SU-DHL-6 (cell line): ENCODE results near the gene MYO1D.

Experiments used
- H2AFZ ChIP-seq: fragments of 200-600 bp; sonication (generic); 2 replicates; pipeline ENCODE4 v1.6.1; 2014; ENCODE audit warnings: low read depth, mild to moderate bottlenecking, moderate library complexity, mixed read lengths, antibody characterized with exemption, low read length; ENCODE audit not compliant: severe bottlenecking
- H3F3A ChIP-seq: fragments of 200-600 bp; shearing (Covaris generic); 2 replicates; pipeline ENCODE4 v1.6.0; 2016; ENCODE audit warnings: antibody characterized with exemption, mild to moderate bottlenecking; ENCODE audit not compliant: insufficient read depth
- H3K27ac ChIP-seq: fragments of 200-600 bp; sonication (generic); 2 replicates; pipeline ENCODE4 v1.5.1; 2016; ENCODE audit warnings: low read depth, mild to moderate bottlenecking, low read length, moderate library complexity, mixed read lengths
- H3K27me3 ChIP-seq: fragments of 200-600 bp; sonication (generic), shearing (Covaris generic); 2 replicates; pipeline ENCODE4 v1.6.0; 2014; ENCODE audit warnings: mild to moderate bottlenecking, low read length
- H3K36me3 ChIP-seq: fragments of 200-600 bp; sonication (generic); 2 replicates; pipeline ENCODE4 v1.6.1; 2014; ENCODE audit warnings: mild to moderate bottlenecking, low read length, mixed read lengths
- H3K4me2 ChIP-seq: fragments of 300-600, 200-600 bp; shearing (Covaris generic), sonication (generic); 2 replicates; pipeline ENCODE4 v1.6.0; 2014; ENCODE audit warnings: low read length, low read depth, mild to moderate bottlenecking; ENCODE audit not compliant: poor library complexity, severe bottlenecking
- H3K4me3 ChIP-seq: fragments of 200-600 bp; sonication (generic); 2 replicates; pipeline ENCODE4 v1.5.1; 2014; ENCODE audit warnings: antibody characterized with exemption, low read length, mild to moderate bottlenecking, mixed read lengths; ENCODE audit not compliant: insufficient read depth, poor library complexity, severe bottlenecking
- H3K79me2 ChIP-seq: fragments of 200-600 bp; sonication (generic); 2 replicates; pipeline ENCODE4 v1.6.1; 2014; ENCODE audit warnings: mild to moderate bottlenecking, low read length, moderate library complexity; ENCODE audit not compliant: insufficient read depth
- H3K9ac ChIP-seq: fragments of 200-600 bp; sonication (generic); 2 replicates; pipeline ENCODE4 v1.7.0; 2014; ENCODE audit warnings: mild to moderate bottlenecking, low read length
- H3K9me2 ChIP-seq: fragments of 200-600 bp; sonication (generic); replicated peaks from 2 replicates; pipeline ENCODE4 v1.6.1; 2014; ENCODE audit warnings: low read length; ENCODE audit not compliant: insufficient read depth
- H3K9me3 ChIP-seq: fragments of 200-600 bp; sonication (generic); 2 replicates; pipeline ENCODE4 v1.6.1; 2014; ENCODE audit warnings: low read length, mixed read lengths; ENCODE audit not compliant: insufficient read depth
- H4K20me1 ChIP-seq: fragments of 200-600 bp; sonication (generic); 2 replicates; pipeline ENCODE4 v1.6.1; 2014; ENCODE audit warnings: low read depth, mild to moderate bottlenecking, antibody characterized with exemption, low read length, moderate library complexity, mixed read lengths
- EZH2phosphoT487 ChIP-seq: fragments of 200-600 bp; sonication (generic), shearing (Covaris generic); conservative IDR thresholded peaks from 2 replicates; pipeline ENCODE4 v1.6.1; 2018; ENCODE audit warnings: mild to moderate bottlenecking, antibody characterized with exemption, low read length, moderate library complexity, mixed read lengths
- TF ChIP-seq, protein P1 (sequence below): fragments of 200-600 bp; sonication (generic); IDR thresholded peaks from one replicate; pipeline ENCODE4 v1.5.1; 2017; ENCODE audit warnings: antibody characterized with exemption, mild to moderate bottlenecking, low read length, moderate library complexity; ENCODE audit not compliant: insufficient read depth, poor library complexity, severe bottlenecking

Gene MYO1D

DNA sequence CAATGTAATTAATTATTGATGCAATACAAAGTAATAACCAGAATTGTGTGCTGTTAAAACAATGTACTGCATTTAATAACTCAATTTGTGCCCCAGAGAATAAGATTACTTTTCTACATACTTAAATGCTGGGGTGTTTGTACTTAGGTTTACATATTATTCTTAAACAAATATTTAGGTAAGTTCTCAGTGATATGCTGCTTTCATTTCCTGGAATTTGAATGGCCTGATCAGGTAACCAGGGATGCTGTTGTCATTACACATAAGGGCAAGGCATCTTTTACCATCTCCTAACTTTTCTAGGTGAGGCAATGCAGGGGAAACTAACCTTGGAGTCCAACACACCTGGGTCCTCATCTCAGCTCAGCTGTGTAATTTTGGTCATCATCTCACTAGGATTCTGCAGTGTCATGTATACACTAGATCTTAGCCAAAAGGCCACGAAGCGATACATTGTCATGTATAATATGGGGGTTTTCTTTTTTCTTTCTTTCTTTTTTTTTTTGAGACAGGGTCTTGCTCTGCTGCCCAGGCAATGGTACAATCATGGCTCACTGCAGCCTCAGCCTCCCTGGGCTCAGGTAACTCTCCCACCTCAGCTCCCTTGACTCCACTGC, 45.2 kb downstream of the MYO1D start:
- H3K9me2 ChIP-seq = no peaks in the 10 kb centered on the region
- H3K4me3 ChIP-seq = no peak overlapping the region
- no peak for TF ChIP-seq EZH2phosphoT487
- TF ChIP-seq, protein P1, sequence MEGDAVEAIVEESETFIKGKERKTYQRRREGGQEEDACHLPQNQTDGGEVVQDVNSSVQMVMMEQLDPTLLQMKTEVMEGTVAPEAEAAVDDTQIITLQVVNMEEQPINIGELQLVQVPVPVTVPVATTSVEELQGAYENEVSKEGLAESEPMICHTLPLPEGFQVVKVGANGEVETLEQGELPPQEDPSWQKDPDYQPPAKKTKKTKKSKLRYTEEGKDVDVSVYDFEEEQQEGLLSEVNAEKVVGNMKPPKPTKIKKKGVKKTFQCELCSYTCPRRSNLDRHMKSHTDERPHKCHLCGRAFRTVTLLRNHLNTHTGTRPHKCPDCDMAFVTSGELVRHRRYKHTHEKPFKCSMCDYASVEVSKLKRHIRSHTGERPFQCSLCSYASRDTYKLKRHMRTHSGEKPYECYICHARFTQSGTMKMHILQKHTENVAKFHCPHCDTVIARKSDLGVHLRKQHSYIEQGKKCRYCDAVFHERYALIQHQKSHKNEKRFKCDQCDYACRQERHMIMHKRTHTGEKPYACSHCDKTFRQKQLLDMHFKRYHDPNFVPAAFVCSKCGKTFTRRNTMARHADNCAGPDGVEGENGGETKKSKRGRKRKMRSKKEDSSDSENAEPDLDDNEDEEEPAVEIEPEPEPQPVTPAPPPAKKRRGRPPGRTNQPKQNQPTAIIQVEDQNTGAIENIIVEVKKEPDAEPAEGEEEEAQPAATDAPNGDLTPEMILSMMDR = no peak
- no peak overlapping the region for H2AFZ ChIP-seq
- no peaks in the 10 kb centered on the region for H3K36me3 ChIP-seq
- no peaks in the 10 kb centered on the region for H3K9me3 ChIP-seq
- no peak overlapping the region for H3K9ac ChIP-seq
- H3K79me2 ChIP-seq = no peaks in the 10 kb centered on the region
- no peaks in the 10 kb centered on the region for H3F3A ChIP-seq
- H4K20me1 ChIP-seq = no peaks in the 10 kb centered on the region
- no peak overlapping the region for H3K27ac ChIP-seq
- H3K4me2 ChIP-seq = no peak overlapping the region
- H3K27me3 ChIP-seq = no peaks in the 10 kb centered on the region

DNA sequence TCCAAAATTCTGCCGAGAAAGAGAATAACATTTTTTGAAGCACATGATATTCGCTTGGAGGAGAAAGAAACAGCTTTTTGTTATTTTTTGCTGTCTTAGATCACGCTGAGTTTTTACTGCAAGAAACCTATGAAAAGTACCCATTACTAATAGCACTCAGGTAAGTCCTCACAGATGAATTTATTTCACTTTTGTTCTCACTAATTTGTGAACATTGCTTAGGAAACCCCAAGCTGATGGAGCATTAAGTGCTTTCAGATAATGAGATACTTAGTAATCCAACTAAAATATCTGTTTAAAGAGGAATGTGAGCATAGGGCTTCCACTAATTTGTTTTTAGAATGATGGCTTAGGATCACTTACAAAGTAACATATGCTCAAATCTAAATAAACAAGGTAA, 45.7 kb downstream of the MYO1D start:
- H3K27ac ChIP-seq = no peak overlapping the region
- H3K9me2 ChIP-seq = no peaks in the 10 kb centered on the region
- H3K9ac ChIP-seq = no peak overlapping the region

DNA sequence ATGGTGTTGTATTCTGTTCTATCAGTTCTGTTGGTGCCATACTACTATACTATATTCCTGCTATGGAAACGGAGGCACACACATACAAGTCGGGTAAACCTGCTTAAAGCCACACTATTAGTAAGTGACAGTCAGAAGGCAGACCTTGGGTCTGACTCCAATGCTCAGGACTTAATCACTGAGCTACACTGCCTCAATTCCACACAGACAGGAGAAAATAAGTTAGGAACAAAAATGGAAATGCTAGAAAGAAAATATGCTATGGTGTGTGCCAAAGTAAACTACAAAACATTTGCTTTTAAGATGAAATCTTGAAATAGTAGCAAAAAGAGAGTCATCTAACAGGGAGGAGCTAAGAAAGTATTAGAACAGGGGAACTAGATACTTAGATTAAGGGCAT, 48.1 kb downstream of the MYO1D start:
- H3K9ac ChIP-seq = no peak overlapping the region
- no peak overlapping the region for H3K4me2 ChIP-seq
- TF ChIP-seq, protein P1 = no peak
- TF ChIP-seq EZH2phosphoT487 = no peak
- H3K27ac ChIP-seq = no peak overlapping the region
- H4K20me1 ChIP-seq = no peaks in the 10 kb centered on the region
- H3K36me3 ChIP-seq = no peaks in the 10 kb centered on the region
- no peaks in the 10 kb centered on the region for H3K9me3 ChIP-seq
- H3K79me2 ChIP-seq = no peaks in the 10 kb centered on the region
- no peaks in the 10 kb centered on the region; the same call in 1 of the 2 replicates for H3K27me3 ChIP-seq
- no peaks in the 10 kb centered on the region for H3F3A ChIP-seq
- no peak overlapping the region for H2AFZ ChIP-seq
- H3K4me3 ChIP-seq = no peak overlapping the region
- H3K9me2 ChIP-seq = no peaks in the 10 kb centered on the region

More for the DNA sequence above, 45.7 kb downstream of the MYO1D start:
- Histone ChIP-seq H3K4me2 (no peak overlapping the region), H3K79me2 (no peaks in the 10 kb centered on the region), H2AFZ (no peak overlapping the region), H3K4me3 (no peak overlapping the region), H3K27me3 (no peaks in the 10 kb centered on the region), H4K20me1 (no peaks in the 10 kb centered on the region), H3F3A (no peaks in the 10 kb centered on the region), H3K36me3 (no peaks in the 10 kb centered on the region), H3K9me3 (no peaks in the 10 kb centered on the region)
- TF ChIP-seq, protein P1 = no peak
- no peak for TF ChIP-seq EZH2phosphoT487
